ENCODE measurements around the gene SSNA1. TPM values are rescaled to one million over a fixed set of nuclear protein-coding genes. Genes with fewer than 3 reads are reported as not detected.

Gene SSNA1
- total RNA-seq, 4 donors from 2014 or later, result 67.1 to 124 (median 96.7) TPM

DNA sequence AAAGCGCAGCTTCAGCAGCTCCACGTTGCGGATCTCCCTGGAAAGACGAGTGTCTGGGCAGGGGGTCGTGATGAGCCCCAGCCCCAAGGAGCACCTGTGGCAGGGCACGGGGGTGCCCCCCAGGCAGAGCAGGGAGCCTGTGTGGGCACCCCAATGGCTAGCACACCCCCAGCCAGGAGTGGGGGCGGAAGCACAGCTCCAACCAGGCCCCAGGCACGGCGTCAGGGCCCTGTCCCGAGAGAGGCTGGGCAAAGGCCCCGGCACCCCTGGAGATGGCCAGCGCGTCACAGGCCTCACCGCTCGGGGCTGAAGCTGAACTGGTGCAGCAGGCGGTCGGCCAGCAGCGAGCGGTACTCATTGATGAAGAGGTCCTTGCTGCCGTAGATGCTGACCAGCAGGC is 8.0 kb upstream of the SSNA1 start:
- Histone ChIP-seq H3K27ac (no peak overlapping the region), H3K4me1 (peaks cover 0 to 28% (median 0%) of the 10 kb centered on the region in 3 donors), H3K27me3 (peaks cover 0 to under 1% (median 0%) of the 10 kb centered on the region in 4 donors), H3K36me3 (peaks cover 51 to 89% (median 55%) of the 10 kb centered on the region in 3 donors), H3K4me3 (no peak overlapping the region), H3K9me3 (no peaks in the 10 kb centered on the region)
- no CpG with 5 or more reads among the region's 20 CpGs for WGBS, 2 donors
- no peak for TF ChIP-seq POLR2A (IDR thresholded peaks at IDR 0.05)
- TF ChIP-seq, protein P1, sequence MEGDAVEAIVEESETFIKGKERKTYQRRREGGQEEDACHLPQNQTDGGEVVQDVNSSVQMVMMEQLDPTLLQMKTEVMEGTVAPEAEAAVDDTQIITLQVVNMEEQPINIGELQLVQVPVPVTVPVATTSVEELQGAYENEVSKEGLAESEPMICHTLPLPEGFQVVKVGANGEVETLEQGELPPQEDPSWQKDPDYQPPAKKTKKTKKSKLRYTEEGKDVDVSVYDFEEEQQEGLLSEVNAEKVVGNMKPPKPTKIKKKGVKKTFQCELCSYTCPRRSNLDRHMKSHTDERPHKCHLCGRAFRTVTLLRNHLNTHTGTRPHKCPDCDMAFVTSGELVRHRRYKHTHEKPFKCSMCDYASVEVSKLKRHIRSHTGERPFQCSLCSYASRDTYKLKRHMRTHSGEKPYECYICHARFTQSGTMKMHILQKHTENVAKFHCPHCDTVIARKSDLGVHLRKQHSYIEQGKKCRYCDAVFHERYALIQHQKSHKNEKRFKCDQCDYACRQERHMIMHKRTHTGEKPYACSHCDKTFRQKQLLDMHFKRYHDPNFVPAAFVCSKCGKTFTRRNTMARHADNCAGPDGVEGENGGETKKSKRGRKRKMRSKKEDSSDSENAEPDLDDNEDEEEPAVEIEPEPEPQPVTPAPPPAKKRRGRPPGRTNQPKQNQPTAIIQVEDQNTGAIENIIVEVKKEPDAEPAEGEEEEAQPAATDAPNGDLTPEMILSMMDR (IDR thresholded peaks at IDR 0.05), result no peak
- no peak for DNase-seq
- intact Hi-C loops (cut with DNase I), result loop anchor here (10.0 kb wide), 1 partner anchor 54 kb away; the partner anchor contains the start of gene SLC34A3

DNA sequence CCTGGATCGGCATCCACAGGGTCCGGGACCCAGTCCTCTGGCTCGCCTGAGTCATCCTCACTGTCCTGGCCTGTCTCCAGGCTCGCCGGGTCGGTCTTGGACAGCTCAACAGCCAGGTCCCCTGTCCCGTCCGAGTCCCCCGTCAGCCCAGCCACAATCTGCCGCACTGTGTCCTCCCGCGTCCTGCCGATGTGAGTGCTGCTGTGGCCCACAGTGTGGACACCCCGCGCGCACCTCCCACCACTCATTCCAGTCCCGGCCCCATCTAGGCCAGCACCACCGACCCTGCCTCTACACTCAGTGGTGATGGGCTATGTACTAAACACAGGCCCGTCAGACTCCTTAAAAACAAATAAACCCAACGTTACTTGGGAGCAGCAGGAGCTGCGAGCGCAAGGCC is 6.8 kb upstream of the SSNA1 start:
- Histone ChIP-seq H3K4me1 (peaks cover 9 to 28% (median 10%) of the 10 kb centered on the region in 3 donors), H3K9me3 (no peaks in the 10 kb centered on the region), H3K27ac (no peak overlapping the region), H3K36me3 (peaks cover 51 to 100% (median 61%) of the 10 kb centered on the region in 3 donors), H3K27me3 (no peaks in the 10 kb centered on the region), H3K4me3 (no peak overlapping the region)
- no peak for DNase-seq
- TF ChIP-seq, protein P1 (IDR thresholded peaks at IDR 0.05), result no peak
- TF ChIP-seq POLR2A (IDR thresholded peaks at IDR 0.05), result no peak
- intact Hi-C loops (cut with DNase I), result loop anchor here (10.0 kb wide), 1 partner anchor 53 kb away; the partner anchor contains the start of gene SLC34A3
- 60 to 84% methylated on average over 1 to 13 of the region's 22 CpGs for WGBS, 2 donors

DNA sequence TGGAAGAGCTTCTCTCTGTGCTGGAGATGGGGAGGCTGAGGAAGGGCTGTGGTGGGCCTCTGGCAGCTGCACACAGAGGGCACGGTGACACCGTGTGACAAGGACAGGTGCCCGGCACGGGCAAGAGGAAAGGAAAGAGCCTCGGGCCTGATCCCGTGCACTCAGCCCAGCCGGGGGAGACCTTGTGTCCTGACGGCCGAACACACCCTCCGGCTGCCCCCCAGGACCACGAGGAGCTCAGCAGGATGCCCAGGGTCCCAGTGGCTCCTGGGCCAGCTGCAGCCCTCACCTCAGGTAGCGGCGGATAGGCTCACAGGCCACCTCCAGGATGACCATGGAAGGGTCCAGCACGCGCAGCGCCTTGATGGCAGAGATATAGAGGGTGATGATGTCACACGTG is 5.6 kb upstream of the SSNA1 start:
- Histone ChIP-seq H3K27ac (no peak overlapping the region), H3K4me3 (no peak overlapping the region), H3K27me3 (no peaks in the 10 kb centered on the region), H3K4me1 (peaks cover 20 to 34% (median 21%) of the 10 kb centered on the region in 3 donors), H3K36me3 (peaks cover 54 to 97% (median 61%) of the 10 kb centered on the region in 3 donors), H3K9me3 (no peaks in the 10 kb centered on the region)
- 96 to 100% methylated on average over 5 to 6 of the region's 17 CpGs for WGBS, 2 donors
- intact Hi-C loops (cut with DNase I), result loop anchor here (10.0 kb wide), 1 partner anchor 52 kb away; the partner anchor contains the start of gene SLC34A3
- no peak for DNase-seq
- no peak for TF ChIP-seq POLR2A (IDR thresholded peaks at IDR 0.05)
- TF ChIP-seq, protein P1 (IDR thresholded peaks at IDR 0.05), result no peak

DNA sequence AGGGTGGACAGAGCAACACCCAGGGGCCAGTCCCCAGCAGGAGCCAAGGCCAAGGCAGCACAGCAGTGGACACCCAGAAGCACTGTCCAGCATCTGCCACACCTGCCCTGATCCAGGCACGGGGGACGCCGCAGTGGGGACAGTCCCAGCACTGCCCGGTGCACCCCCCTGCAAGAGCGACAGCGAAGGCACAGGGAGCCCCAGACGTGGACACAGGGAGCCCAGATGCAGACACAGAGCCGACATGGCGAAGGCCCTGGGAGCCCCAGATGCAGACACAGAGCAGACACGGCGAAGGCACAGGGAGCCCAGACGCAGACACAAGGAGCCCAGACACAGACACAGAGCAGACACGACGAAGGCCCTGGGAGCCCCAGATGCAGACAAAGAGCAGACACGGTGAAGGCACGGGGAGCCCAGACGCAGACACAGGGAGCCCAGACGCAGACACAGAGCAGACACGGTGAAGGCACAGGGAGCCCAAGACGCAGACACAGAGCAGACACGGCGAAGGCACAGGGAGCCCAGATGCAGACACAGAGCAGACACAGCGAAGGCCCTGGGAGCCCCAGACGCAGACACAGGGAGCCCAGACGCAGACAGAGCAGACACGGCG is 4.4 kb upstream of the SSNA1 start:
- no peak for DNase-seq
- WGBS, 2 donors, result 91 to 93% methylated on average over 18 to 25 of the region's 27 CpGs

More for the DNA sequence above, 4.4 kb upstream of the SSNA1 start:
- TF ChIP-seq, protein P1 (IDR thresholded peaks at IDR 0.05), result no peak
- TF ChIP-seq POLR2A (IDR thresholded peaks at IDR 0.05), result no peak
- Histone ChIP-seq H3K27me3 (no peaks in the 10 kb centered on the region), H3K4me1 (peaks cover 22 to 38% (median 23%) of the 10 kb centered on the region in 3 donors), H3K9me3 (no peaks in the 10 kb centered on the region), H3K4me3 (no peak overlapping the region), H3K36me3 (peaks cover 53 to 85% (median 54%) of the 10 kb centered on the region in 3 donors), H3K27ac (no peak overlapping the region)
- intact Hi-C loops (cut with DNase I), result loop anchor here (10.0 kb wide), 1 partner anchor 51 kb away; the partner anchor contains the start of gene SLC34A3

Measured in esophagus squamous epithelium (tissue), 5 donors.